ENCODE results near the gene CD40LG. TPM values are rescaled to one million over a fixed set of nuclear protein-coding genes. Genes with fewer than 3 reads are reported as not detected.
A peak's percentile ranks its signal among the peaks of the same experiment; 100 is the strongest.

Gene CD40LG
- total RNA-seq, 1 experiment from 2014 or later = not detected

DNA sequence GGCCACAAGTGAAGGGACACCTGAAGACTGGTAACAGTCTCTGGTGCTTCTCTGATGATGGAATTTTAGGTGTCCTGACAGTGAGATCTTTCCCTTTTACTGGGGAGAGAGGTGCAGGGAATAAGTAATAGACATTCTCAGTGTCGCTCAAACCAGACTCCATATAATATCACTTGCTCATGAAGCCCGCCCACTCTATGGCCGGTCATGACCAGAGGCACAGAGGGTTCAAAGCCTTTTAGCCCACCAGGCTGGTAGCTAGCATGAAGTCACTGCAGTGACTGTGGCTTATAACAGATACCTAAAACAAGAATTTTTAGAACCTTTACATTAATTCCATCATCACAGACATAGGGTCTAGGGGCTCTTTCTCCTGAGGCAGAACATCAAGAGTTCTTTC, 2.9 kb downstream of the CD40LG start:
- DNase-seq (ENCODE audit: low spot score) = no peak

DNA sequence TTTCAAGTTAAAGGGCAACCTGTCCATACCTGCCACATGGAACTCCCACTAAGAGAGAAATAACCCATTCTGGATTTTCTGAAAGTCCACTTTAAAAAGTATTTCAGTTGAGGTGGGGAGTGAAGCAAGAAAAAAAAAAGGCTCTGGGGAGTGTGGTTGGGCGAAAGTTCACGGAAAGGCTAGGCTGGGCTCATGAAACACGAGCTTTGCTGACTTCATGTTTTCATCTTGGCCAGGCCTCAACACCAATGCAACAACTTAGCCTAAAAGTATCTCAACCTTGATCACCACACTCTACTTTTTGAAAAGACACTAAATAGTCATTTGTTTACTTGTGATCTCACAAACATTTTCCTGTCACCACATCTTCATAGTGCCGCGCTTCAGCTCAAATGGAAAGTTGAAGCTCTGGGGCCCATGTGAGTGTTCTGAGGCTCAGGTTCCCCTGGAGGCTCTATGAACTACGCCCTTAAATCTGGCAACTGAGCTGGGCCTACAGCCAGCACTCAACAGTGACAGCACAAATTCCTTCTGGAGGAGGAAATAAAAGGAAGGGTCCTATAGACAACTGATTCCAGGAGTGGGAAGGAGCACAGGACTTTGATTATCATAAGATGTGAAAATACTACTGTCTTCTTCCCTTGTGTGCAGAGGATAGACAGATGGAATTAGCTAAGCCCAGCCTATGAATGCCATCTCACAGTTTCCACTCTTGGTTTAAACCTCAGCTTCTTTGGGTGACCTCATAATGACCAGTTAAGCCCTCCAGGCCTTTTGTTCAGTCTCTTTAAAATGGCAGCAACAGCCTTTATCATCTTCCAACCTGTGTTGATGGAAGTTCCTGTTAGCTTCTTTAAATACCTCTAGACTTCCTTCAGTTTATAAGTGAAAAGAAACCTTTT, 5.1 kb downstream of the CD40LG start:
- DNase-seq (ENCODE audit: low spot score) = no peak

DNA sequence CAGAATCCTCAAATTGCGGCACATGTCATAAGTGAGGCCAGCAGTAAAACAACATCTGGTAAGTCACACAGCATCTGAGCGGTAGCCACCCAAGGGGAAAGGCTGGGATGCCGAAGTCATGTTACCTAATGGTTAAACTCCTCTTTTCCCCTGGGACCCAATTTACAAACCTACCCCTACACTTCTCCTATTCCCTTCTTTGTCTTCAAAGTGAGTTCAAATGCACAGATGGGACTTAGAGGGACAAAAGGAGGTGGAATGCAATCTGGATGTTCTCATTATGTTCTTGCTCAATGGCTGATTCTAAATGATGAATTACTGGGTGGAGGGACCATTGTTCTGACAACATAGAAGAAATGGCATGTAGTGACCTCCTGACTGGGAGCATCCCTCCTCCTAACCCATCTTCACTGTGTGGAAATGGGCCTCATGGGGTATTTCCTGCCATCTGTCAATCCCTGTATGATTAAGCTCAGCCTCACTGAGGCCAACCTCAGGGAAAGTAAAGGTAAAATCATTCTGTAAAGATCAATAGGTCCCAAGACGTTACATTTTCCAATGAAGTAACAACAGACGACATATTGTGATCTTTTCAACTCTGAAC, 8.5 kb downstream of the CD40LG start:
- DNase-seq (ENCODE audit: low spot score) = no peak

DNA sequence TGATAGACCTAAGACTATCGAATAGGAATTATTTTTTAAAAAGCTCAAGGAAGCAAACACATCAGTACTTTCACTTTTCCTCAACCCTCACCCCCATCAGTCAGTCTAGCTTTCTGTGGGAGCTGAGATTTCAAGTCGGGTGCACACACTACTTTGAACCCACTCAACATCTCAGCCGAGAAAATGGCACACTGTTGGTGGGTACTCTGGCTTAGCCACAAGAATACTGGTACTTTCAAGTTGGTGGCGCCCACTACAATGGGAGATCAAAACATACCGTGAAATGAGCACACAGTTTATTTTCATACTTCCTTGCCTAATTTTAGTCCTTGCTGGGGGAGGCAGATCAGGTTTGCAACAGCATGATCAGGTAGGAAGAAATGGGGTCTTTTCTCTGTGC, 10.2 kb downstream of the CD40LG start:
- DNase-seq (ENCODE audit: low spot score) = no peak

DNA sequence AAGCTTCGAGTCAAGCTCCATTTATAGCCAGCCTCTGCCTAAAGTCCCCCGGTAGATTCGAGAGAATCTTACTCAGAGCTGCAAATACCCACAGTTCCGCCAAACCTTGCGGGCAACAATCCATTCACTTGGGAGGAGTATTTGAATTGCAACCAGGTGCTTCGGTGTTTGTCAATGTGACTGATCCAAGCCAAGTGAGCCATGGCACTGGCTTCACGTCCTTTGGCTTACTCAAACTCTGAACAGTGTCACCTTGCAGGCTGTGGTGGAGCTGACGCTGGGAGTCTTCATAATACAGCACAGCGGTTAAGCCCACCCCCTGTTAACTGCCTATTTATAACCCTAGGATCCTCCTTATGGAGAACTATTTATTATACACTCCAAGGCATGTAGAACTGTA, 11.2 kb downstream of the CD40LG start:
- DNase-seq (ENCODE audit: low spot score) = no peak

DNA sequence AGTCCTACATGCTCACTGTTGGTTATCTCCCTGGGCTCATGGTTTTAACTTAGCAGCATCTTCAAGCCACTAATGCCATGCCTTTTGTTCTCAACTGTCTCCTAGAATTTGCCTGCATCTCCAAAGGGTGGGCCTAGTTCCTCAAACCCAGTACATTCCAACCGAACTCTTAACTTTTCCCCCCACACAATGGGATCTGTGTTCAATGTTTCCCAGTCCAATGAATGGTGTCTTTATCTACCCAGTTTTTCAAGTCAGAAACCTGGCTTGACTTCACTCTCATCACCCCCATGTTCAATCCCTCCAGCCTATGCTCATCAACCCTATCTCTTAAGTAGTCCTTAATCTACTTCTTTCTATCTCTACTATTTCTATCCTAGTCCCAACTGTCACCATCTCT, 12.9 kb downstream of the CD40LG start:
- no peak for DNase-seq (ENCODE audit: low spot score)

DNA sequence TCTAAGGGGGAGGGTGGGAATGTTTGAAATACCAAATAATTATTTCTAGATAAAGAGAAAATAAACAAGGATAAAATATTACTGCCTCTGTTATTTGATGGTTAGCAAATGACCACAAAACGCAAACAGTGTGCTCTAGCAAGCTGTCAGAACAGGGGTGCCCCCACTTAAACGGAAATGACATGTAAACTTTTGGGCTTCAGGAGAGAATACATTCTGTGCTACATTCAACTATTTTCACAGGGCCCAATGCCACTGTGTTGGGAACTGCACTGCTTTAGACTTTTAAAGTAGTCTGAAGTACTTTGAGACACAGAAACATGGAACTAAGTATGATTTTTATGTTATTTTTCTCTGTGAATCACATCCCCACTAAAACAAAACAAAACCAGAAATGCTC, 14.1 kb downstream of the CD40LG start:
- DNase-seq (ENCODE audit: low spot score) = no peak

DNA sequence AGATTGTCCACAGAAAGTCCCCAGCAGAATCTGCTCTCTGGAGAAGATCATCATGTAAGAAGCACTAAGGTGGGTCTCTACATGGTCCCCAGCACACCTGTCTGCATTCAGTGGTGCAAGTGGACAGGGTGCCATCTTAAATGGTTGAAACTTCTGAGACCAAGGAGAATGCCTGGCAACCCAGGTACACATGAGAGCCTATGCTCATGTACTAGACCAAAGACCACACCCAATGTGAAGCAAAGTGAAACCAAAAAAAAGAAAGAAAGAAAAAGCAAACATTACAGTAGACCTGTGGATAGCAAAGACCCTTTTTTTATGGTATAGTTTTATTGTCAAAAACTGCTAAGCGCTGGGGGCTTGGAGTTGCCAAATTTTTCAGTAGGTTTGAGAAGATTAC, 15.0 kb downstream of the CD40LG start:
- DNase-seq (ENCODE audit: low spot score) = no peak

DNA sequence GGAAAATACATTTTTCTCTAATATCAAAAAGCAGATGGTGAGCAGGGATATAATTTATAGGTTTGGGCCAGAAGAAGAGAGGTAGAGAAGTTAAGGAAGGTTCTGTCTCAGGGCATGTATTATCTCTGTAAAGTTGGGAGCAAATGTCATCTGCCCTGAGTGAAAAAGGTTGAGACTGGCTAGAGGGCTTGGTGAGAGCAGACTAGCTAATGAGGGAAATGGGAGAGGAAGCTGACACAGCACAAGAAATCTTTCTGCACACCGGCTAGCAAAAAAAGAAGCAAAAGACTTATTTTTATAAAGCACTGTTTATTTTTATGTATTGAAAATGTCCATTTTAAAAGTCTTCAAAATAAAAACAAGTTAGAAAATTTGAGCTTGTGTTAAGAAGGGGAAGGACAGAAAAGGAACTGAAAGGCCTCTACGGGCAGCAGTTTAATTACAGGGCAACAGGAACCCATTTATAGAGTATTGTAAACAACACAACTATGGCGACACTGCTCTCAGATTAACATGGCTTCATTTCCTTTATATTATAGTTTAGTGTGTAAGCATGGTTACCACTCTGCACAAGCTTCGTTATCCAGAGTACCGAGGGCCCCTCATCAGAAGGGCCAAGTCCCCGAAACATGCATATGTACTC, 17.4 kb downstream of the CD40LG start:
- no peak for DNase-seq (ENCODE audit: low spot score)

DNA sequence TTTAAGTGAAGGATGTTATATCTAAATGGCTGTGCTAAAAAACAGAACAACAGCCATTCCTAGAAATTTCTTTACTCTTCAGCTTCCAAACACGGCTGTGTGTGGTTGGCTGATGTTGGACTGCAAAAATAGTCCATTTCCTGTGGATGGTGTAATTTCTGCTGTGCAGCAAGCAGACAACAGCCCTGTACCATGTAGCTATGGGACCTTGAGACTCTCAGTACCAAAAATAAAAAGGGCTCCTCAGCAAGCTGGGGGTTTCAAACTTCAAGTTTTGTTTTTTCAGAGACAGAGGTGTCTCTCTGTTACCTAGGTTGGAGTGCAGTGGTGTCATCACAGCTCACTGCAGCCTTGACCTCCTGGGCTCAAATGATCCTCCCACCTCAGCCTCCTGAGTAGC, 18.1 kb downstream of the CD40LG start:
- no peak for DNase-seq (ENCODE audit: low spot score)

DNA sequence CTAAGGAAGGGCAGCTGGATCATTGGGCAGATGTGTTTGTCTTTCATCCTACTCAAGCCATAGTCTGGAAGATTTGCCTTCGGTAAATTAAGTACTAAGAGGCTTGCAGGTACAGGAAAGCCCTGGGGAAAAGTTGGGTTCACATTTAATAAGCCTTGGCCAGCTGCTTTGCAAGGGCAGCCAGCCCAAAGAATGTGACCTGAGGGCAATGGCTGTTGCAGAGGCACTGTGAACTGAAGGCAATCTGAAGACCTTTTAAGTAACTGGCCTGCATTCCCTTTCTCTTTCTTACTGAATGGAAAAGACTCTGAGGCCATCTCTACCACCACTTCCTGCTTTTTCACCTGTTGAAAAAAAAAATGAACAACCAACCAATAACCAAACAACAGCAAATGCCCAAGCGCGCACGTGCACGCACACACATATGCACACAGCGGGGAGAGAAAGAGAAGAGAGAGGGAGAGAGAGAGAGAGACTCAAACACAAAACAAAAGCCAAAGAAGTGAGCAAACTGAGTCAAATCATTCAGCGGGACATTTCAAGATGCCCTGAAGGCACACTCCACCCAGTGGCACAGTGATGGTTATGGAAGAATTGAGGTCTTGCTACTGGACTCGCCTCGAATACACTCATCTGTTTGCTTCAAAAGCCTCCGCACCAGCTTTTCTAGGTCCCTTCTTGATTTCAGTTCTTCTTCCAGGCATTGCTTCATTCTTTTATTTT, 19.6 kb downstream of the CD40LG start:
- DNase-seq (ENCODE audit: low spot score) = no peak

DNA sequence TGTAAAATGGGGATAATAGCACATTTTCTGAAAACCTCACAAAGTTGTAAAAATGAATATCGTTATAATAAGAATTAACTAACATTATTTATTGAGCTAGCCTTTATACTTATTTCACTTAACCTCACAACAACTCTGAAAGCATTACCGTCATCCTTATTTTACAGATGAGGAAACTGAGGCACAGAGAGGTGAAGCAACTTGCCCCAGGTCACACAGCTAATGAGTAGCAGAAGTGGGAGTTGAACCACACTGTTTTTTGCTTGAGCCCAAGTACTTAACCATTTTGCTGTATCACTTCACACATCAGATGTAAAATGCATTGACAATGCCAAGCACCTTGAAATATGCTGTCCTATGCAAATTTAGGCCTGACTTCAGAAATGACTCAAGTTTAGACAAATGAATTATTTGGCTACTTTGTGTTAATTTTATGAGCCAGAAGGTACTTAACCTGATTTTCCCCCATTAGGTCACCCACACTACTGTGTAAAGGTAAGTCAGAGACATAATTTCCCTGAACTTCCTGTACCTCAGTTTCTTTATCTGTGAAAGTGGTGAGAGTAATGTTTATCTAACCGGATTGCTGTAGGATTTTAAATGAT, 23.1 kb downstream of the CD40LG start:
- DNase-seq (ENCODE audit: low spot score) = no peak

DNA sequence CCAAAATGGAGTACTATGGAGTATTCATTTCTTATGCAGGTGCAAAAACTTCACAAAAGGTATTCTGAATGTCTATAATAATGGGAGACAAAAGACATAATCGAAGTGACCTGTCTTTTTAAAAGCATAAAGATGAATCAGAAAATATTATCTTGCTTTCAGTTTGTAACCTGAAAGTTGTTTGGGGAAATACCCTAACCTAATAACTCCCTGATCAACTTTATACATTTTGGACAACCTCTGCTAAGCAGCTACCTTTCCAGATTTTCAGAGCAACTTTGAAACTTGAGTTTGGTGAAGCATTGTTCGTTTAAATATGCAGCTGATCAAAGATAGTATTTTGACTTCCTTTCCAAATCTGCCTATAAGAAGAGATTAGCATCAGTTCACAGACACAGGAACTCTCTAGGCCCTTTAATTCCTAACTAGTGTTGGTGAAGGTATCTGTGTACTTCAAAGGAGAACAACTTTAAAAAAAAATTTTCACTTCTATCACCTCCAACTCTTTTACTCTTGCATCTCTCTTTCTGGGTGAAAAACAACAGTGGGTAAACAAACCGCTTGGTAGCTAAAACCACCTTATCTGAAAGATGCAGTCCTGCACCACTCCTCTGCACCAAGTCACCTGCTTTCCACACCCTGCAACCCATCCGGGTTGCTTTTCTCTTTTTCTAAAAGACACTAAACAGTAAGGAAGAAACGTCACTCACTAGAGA, 26.5 kb downstream of the CD40LG start:
- DNase-seq (ENCODE audit: low spot score) = no peak

DNA sequence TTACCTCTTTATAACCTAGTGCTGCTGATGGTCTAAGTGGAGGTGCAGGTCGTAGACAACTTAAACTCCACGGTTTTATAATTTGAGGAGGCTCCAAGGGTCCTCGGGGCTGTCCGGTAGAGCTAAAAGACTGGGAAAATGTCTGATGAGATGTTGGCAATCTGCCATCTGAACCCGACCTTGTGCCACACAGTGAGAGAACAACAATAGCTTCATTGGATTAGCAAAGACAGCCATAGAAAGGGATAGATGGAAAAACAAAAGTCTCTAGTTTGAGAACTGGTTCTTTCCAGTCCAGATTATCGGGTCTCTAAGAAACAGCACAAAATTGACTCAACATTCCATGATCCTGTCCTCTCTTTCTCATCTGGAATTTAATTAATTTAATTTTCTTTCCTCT, 31.6 kb downstream of the CD40LG start:
- no peak for DNase-seq (ENCODE audit: low spot score)

DNA sequence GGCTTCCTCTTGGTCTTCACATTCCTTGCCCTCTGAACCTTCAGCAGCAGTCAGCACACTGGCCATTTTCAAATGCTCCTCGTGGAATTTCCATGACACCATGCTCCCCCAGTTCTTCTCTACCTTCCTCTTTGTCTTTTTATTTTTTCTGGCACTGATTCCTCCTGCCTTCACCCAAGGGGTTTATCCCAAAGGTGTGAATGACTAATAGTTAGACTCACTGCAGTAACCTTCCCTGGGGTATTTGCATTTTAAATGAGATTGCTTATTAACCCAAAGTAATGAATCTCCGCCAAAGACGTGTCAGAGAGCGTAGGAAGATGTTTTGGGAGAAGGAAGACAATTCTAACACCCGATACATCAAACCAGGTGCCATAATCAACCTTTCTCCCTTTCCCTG, 36.2 kb downstream of the CD40LG start:
- no peak for DNase-seq (ENCODE audit: low spot score)

DNA sequence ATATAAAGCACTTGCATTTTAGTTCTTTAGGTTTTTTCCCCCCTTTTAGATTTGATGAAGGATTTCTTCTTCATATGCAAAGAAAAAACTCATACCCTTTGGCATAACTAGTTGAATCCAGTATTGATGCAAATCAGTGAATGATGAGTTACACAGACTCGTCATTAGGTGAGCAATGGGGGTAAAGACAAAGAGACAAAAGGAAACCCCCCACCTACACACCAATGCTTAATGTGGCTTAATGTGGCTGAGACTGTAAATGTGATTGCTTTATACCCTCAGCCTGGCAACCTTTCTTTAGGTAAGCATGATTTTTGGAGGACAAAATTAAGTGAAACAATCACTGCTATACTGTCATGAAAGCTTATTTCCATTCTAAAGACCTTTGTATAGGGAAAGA, 39.5 kb downstream of the CD40LG start:
- no peak for DNase-seq (ENCODE audit: low spot score)

DNA sequence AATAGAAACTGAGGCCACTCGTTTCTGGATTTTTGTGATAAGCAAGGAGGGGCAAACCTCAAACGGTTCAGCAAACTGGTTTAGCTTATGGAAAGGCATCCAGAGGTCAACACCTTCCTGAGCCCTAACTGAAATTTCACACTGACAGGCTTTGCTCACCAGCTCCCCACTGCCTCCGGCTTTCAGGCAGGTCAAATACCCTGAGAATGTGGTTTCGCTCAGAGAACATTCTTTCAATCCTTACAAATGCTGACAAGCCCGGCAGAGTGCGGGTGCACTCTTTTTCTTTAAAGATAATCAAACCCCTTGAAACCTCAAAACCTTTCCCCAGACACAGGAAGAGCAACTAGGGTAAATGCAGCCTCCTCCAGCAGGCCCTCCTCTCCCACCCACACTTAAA, 41.5 kb downstream of the CD40LG start:
- DNase-seq (ENCODE audit: low spot score) = no peak

DNA sequence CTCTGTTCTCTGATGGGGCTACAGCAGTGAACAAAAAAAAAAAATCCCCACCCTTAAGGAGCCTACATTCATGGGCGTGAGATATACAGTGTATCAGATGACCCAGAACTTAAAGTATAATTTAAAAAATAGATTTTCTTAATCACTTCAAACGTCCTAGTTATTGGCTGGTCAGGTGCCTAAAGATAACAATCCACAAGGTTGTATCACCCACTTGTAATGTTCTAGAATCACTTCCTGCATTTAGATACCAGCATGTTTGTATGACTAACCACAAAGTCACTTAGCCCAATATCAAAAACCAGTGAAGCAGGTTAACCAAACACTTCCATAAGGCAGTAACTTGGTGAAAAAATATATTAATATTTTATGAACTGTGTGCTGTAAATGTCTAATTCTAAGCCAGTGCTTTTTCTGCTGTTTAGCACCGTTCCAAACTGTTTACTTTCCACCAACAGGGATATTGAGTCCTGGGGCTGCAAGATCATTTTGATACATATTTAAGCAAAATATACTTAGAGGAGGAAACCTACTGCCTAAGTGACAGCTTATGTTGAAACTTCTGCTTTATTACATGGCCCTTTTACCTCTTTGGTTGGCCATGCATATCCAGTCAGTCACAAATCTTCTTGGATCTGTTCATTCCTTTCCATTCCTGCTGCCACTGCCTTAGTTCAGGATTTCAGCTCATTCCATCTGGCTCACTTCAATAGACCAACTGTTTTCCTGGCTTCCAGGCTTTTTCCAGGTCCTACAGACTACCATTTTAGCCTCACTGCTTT, 43.3 kb downstream of the CD40LG start:
- DNase-seq (ENCODE audit: low spot score) = no peak

DNA sequence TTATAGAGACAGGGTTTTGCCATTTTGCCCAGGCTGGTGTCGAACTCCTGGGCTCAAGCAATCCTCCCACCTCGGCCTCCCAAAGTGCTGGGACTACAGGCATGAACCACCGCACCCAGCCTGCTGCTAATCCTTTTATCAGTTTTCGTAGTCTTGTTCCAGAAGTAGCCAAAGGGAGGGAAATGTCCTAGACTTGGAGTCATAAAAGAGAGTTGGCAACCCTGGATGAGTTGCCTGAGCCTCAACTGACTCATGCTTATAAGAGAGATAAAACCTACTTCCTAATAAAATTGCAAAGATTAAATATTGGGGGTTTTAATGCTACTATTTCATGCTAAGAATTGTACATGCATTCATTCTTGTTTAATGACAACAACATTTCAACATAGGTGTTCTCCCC, 44.3 kb downstream of the CD40LG start:
- no peak for DNase-seq (ENCODE audit: low spot score)

DNA sequence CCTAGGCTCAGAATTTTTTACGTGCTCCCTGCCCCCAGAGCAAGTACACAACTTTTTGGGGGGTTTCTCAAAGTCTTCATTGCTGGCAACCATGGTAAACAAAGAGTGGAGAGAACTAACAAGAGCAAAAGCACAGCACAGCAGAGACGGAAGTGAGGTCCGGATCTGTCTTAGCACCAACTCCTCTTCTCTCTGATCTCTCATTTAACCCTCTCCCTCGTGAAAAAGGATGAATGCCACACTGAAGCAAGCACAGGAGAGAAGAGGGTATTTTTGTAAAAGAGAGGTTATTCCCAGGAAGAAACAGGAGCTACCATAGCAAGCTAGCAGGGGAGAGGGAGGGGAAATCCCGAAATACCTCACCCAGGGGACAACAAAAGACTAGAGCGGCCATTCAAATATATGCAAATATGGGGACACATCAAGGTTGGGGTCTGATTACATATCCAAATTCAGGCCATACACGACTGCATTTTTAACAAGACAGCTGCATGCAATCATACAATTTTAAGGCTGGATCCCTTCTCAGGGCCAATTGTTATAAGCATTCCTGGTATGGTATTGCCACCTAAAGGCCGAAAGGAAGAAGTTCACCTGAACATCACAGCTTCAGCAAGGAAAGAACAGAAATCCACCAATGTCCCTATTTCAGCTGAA, 46.6 kb downstream of the CD40LG start:
- DNase-seq (ENCODE audit: low spot score) = peak; percentile 37
